ENCODE results near the gene HEATR5A.

The HEATR5A gene

DNA sequence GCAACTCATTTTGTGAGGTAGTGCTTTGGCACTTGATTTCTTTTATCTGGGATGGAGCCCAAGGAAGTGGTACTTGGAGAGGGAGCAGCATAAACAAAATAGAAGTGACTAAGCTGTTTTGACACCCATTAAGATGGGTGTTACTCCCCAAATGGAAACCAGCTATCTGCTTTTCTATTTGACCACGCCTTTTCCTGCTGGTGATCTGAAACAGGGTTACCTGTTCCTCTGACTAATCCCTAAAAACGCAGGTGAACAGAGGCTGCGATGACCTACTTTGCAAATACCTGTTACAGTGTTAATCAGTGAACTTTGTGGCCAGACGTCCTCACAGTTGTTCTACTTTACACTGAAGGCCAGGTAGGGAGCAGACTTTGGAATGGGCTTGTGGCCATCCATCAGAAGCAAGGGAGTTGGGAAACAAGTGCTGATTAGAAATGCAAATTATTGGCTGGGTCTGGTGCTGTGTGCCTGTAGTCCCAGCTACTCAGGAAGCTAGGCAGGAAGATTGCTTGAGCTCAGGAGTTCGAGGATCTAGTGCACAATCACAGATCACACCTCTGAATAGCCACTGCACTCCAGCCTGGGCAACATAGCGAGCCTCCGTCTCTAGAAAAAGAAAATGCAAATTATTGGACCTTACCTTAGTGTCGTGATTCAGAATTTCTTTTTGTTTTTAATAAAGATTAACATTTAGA lies 154.5 kb downstream of the HEATR5A start:
- TF ChIP-seq, protein P1, sequence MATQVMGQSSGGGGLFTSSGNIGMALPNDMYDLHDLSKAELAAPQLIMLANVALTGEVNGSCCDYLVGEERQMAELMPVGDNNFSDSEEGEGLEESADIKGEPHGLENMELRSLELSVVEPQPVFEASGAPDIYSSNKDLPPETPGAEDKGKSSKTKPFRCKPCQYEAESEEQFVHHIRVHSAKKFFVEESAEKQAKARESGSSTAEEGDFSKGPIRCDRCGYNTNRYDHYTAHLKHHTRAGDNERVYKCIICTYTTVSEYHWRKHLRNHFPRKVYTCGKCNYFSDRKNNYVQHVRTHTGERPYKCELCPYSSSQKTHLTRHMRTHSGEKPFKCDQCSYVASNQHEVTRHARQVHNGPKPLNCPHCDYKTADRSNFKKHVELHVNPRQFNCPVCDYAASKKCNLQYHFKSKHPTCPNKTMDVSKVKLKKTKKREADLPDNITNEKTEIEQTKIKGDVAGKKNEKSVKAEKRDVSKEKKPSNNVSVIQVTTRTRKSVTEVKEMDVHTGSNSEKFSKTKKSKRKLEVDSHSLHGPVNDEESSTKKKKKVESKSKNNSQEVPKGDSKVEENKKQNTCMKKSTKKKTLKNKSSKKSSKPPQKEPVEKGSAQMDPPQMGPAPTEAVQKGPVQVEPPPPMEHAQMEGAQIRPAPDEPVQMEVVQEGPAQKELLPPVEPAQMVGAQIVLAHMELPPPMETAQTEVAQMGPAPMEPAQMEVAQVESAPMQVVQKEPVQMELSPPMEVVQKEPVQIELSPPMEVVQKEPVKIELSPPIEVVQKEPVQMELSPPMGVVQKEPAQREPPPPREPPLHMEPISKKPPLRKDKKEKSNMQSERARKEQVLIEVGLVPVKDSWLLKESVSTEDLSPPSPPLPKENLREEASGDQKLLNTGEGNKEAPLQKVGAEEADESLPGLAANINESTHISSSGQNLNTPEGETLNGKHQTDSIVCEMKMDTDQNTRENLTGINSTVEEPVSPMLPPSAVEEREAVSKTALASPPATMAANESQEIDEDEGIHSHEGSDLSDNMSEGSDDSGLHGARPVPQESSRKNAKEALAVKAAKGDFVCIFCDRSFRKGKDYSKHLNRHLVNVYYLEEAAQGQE (IDR thresholded peaks at IDR 0.05; ENCODE audit: insufficient read depth in 1 of 2, low read depth in 2 of 2, low read length in 2 of 2), result no peak

DNA sequence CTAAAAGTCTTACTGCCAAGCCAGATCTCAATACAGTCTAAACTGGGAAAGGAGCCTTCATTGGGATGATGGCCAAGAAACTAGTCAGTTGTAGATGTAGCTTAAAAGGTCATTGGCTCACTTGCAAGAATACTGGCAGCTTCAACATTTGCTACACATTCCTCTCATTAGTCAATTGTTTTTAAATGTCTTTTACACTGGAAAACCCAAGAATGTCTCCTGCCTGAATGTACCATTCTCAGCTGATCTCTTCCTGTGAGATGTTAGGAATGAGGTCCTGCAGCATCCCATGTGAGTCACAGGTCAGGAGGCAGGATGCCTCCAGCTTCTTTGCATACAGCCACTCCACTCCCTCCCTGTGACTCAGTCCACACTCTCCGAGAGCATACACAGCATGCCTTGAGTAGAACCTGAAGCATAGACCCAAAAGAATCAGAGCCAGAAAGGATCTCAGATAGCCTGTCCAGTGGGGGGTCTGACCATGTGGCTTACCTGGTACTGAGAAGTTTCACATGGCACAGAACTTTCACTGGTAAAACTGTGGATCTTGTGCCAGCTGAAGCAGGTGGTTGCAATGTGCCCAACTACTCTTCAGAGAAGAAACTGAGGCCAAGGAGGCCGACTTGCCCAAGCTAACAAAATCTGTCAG lies 156.7 kb downstream of the HEATR5A start:
- TF ChIP-seq SIN3A (IDR thresholded peaks at IDR 0.05; ENCODE audit: borderline replicate concordance, insufficient read depth, low read length), result no peak

DNA sequence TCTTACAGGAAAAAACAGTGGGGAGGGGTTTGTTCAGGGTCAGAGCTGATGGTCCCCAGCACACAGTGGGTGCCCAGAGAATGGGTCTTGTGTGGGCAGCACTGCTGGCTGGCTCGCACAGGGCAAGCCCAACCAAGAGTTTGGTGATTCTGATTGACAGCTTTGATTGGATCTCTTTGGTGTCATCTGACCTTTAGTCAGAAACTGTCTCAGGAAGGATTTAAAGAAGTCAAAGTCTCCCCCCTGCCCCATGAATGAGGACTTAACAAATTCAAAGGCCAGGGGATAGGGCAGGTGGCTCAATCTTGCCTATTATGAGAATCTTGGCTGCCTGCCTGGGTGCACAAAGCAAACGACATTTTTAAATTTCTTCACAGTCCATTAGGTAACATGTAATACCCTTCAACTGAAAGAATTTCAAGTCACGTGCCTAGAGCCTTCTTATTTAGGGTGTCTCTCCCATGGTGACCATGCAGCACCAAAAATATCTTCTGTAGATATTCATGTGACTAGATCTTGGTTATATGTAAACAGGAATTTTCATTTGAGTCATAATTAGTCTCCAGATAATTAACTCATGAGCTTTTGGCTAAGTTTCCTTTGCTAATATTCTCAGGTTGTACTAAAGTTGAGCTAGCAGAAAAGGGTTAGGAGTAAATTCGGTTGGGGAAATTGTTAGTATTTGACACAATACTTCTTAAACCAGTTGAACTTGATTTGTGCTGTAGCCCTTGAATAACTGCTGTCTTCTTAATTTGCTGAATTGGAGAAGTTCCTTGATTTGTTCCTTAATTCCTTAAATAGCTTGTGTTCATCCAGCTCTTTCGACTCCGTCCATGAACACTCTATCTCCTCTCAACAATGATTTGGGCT lies 158.3 kb downstream of the HEATR5A start:
- TF ChIP-seq SIN3A (IDR thresholded peaks at IDR 0.05; ENCODE audit: borderline replicate concordance, insufficient read depth, low read length) (no peak), FOXP2 (optimal IDR thresholded peaks at IDR 0.05; ENCODE audit: borderline replicate concordance, extremely low read depth, extremely low read length, insufficient read depth) (no peak), POLR2AphosphoS5 (IDR thresholded peaks at IDR 0.05; ENCODE audit: low read depth, low read length) (no peak), TAF1 (IDR thresholded peaks at IDR 0.05; ENCODE audit: borderline replicate concordance, insufficient read depth, low read length) (no peak)
- TF ChIP-seq, protein P1 (IDR thresholded peaks at IDR 0.05; ENCODE audit: insufficient read depth in 1 of 2, low read depth in 2 of 2, low read length in 2 of 2), result no peak

DNA sequence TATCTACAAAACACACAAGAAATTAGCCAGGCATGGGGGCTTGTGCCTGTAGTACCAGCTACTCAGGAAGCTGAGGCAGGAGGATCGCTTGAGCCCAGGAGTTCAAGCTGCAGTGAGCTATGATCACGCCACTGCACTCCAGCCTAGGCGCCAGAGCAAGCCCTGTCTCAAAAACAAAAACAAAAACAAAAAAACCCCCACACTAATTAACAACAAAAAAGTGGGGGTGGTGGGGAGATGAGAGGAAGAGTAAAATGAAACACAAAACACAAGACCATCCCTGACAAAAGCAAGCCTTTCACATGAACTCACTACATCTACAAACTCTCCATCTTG lies 158.9 kb downstream of the HEATR5A start:
- TF ChIP-seq, protein P1 (IDR thresholded peaks at IDR 0.05; ENCODE audit: insufficient read depth in 1 of 2, low read depth in 2 of 2, low read length in 2 of 2), result no peak
- TF ChIP-seq SIN3A (IDR thresholded peaks at IDR 0.05; ENCODE audit: borderline replicate concordance, insufficient read depth, low read length) (no peak), TAF1 (IDR thresholded peaks at IDR 0.05; ENCODE audit: borderline replicate concordance, insufficient read depth, low read length) (no peak), POLR2AphosphoS5 (IDR thresholded peaks at IDR 0.05; ENCODE audit: low read depth, low read length) (no peak), FOXP2 (optimal IDR thresholded peaks at IDR 0.05; ENCODE audit: borderline replicate concordance, extremely low read depth, extremely low read length, insufficient read depth) (no peak)

DNA sequence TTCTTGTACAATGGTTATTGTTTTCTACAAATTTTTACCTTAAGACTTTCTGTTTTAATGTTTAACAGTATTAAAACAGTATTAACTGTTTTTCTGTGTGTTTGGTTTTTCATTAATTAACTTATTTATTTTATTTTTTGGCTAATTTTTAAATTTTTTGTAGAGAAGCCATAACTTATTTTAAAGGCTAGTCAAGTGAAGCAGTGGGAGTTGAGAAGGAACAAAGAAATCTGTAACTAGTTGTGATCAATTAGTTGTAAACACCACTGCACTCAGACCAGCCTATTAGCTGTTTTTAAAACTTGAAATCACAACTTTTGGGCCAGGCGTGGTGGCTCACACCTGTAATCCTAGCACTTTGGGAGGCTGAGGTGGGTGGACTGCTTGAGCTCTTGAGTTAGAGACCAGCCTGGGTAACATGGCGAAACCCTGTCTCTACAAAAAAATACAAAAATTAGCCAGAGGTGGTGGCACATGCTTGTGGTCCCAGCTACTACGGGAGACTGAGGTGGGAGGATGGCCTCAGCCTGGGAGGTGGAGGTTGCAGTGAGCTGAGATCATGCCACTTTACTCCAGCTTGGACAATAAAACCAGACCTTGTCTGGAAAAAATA lies 161.8 kb downstream of the HEATR5A start:
- TF ChIP-seq TAF1 (IDR thresholded peaks at IDR 0.05; ENCODE audit: borderline replicate concordance, insufficient read depth, low read length) (no peak), SIN3A (IDR thresholded peaks at IDR 0.05; ENCODE audit: borderline replicate concordance, insufficient read depth, low read length) (no peak), FOXP2 (optimal IDR thresholded peaks at IDR 0.05; ENCODE audit: borderline replicate concordance, extremely low read depth, extremely low read length, insufficient read depth) (no peak), POLR2AphosphoS5 (IDR thresholded peaks at IDR 0.05; ENCODE audit: low read depth, low read length) (no peak)
- TF ChIP-seq, protein P1 (IDR thresholded peaks at IDR 0.05; ENCODE audit: insufficient read depth in 1 of 2, low read depth in 2 of 2, low read length in 2 of 2), result no peak
